ENCODE results near the gene SMIM20.

The SMIM20 gene

DNA sequence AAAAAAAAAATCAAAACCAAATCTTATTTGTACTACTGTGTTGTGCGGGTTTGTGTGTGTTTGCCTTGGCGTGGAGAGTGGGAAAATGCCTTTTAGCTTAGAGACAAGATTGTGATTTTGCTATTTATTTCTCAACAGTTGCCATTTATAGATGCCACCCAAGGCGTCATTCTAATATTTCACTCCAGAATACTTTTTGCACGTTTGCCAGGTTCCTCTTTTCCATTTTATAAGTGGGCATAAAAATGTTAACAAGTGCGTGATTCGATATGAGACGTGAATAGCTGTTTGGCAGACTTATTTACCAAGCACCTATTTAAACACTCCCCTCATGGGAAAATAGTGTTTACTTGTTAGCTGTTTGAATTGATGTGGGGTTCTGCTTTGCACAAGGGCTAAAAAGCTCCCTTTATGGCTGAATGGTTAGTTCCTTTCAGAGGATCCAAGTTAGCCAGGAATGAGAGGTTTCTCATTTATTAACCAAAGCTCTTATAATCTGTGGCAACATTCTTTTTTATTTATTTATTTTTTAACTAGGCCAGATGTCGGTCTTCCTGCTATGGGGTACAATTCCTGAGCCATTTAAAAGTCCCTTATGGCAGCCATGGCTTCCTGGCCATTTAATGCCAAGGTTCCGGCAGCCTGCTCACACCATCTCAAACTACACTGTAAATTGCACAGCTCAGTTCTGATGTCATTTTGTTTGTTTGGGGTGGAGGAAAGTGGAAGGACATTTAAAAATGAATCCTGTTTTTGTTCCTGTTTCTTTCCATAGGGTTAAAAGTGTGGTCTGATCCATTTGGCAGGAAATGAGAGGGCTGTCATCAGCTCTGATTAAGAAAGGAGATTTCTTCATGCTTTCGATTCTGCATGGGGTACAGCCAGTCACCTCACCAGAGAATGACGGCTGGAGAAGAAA is 14.6 kb downstream of the SMIM20 start:
- TF ChIP-seq ZFX (IDR thresholded peaks at IDR 0.05; ENCODE audit: borderline replicate concordance): no peak
- TF ChIP-seq, protein P1, sequence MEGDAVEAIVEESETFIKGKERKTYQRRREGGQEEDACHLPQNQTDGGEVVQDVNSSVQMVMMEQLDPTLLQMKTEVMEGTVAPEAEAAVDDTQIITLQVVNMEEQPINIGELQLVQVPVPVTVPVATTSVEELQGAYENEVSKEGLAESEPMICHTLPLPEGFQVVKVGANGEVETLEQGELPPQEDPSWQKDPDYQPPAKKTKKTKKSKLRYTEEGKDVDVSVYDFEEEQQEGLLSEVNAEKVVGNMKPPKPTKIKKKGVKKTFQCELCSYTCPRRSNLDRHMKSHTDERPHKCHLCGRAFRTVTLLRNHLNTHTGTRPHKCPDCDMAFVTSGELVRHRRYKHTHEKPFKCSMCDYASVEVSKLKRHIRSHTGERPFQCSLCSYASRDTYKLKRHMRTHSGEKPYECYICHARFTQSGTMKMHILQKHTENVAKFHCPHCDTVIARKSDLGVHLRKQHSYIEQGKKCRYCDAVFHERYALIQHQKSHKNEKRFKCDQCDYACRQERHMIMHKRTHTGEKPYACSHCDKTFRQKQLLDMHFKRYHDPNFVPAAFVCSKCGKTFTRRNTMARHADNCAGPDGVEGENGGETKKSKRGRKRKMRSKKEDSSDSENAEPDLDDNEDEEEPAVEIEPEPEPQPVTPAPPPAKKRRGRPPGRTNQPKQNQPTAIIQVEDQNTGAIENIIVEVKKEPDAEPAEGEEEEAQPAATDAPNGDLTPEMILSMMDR (IDR thresholded peaks at IDR 0.05): no peak
- no peak overlapping the region for H3K27ac ChIP-seq

DNA sequence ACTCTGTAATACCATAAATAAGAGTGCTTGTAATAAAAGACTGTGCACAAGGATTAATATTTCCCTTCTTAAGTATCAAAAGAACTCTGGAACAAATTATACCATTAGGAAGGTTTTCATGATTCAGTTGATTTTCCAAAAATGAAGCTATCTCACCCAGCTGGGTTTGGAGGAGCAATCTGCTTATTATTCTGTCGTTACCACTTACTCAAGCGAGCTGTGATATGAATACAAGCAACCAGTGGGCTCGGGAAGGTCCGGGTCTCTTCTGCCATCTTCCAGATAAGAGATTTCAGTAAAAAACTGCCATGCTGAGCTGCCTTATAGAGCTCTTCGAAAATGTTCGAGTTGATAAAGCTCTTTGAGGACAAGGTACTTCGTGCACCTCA is 15.3 kb downstream of the SMIM20 start:
- TF ChIP-seq ZFX (IDR thresholded peaks at IDR 0.05; ENCODE audit: borderline replicate concordance): no peak
- TF ChIP-seq, protein P1 (IDR thresholded peaks at IDR 0.05): no peak
- H3K27ac ChIP-seq: no peak overlapping the region

DNA sequence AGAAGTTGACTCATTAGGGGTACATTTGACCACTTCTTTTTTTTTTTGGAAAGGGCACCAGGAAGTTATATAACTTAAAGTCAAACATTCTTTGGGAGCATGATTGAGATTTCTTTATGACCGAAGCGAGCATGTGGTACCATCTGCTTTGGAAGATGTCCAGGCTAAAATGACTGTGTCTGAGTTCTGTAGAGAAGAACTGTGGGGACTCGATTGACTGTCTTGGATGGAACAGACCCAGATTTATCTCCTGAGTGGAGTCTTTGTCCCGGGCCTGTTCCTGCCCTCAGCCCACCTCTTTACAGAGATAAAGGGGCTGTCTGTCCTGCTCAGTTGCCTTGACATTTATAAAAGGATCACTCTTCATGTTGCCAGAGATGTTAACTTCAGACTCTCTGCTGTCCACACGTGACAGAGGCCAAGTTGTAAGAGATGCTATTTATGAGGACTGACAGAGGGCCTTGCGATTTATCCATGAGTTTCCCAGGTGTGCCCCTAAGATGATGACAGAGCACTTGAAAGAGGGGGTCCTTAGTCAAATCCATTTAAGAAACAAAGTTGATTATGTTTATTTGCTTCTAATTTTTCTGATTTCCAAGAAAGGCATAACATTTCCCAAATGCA is 16.8 kb downstream of the SMIM20 start:
- H3K27ac ChIP-seq: no peak overlapping the region
- TF ChIP-seq, protein P1 (IDR thresholded peaks at IDR 0.05): no peak
- TF ChIP-seq ZFX (IDR thresholded peaks at IDR 0.05; ENCODE audit: borderline replicate concordance): no peak

DNA sequence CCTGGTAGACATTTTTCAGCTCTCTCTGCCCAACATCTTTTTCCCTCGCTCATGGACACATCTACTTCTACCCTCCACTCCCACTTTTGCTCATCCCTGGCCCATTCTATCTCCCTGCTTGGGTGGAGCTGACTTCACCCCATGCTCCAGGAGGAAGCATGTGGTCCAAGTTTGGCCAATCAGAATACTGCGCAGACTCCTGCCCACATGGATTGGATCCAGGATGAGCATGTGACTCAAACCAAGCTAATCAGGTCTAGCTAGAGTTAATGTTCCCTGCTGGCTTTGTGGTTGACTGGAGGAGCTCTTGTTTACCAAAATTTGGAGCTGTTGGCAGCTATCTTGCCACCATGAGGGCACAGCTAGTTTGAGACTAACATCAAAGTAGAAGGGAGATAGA is 22.7 kb downstream of the SMIM20 start:
- H3K27ac ChIP-seq: no peak overlapping the region
- TF ChIP-seq, protein P1 (IDR thresholded peaks at IDR 0.05): no peak
- no peak for TF ChIP-seq ZFX (IDR thresholded peaks at IDR 0.05; ENCODE audit: borderline replicate concordance)

DNA sequence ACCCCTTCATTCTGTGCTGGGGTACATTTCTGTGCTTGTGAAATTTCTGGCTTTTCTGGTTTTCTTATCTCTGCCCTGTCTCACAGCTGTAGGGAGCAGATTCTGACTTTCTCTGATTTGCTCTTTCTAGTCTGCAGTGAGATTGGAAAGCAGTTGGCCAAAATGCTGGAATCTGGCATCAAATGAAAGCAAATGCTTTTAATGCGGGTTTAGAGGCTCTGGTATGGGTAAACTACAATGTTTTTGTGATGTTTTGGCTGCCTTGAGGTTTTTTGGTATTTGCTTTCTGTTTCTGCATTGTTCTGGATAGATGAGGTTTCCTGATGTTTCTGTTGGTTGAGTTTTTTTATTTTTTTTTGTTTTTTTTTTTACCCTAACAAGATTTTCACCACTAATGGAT is 23.8 kb downstream of the SMIM20 start:
- no peak for TF ChIP-seq ZFX (IDR thresholded peaks at IDR 0.05; ENCODE audit: borderline replicate concordance)
- TF ChIP-seq, protein P1 (IDR thresholded peaks at IDR 0.05): no peak
- no peak overlapping the region for H3K27ac ChIP-seq

DNA sequence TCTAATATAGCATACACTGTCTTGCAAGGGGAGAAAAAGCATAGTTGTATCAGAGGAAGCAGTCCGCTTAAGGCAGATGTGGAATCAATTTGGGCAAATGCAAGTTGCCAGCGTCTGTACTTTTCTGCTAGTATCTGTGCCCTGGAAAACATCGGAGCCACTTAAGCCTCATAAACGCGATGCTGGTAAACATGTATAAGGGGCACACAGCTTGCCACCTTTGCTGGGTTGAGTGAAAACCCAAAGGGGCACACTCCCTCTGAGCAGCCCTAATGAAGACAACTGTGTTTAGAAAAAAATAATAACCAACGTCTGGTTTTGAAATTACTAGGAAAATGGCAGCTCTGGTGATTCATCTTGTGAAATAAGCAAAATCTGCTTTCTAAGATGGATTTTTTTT is 24.3 kb downstream of the SMIM20 start:
- TF ChIP-seq ZFX (IDR thresholded peaks at IDR 0.05; ENCODE audit: borderline replicate concordance): no peak
- TF ChIP-seq, protein P1 (IDR thresholded peaks at IDR 0.05): no peak
- no peak overlapping the region for H3K27ac ChIP-seq

DNA sequence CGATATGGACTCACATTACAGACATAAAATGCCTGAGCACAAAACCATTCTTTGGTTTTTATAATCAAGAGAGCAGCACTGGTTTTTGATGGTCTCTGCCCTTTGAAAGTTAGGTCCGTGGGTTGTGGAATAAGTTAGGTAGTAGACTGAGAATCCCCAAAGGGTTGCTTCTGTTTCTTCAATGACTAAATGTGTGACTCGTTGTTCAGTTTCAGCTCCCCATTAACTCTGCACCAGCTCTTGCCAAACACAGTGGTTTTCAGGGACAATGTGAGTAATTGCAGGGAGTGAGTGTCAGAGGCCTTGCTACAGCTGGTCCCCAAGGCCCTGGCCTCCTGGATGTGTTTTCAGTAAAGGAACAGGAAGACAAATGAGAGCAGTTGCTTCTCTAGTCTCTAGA is 24.8 kb downstream of the SMIM20 start:
- H3K27ac ChIP-seq: no peak overlapping the region
- TF ChIP-seq ZFX (IDR thresholded peaks at IDR 0.05; ENCODE audit: borderline replicate concordance): no peak
- TF ChIP-seq, protein P1 (IDR thresholded peaks at IDR 0.05): no peak

Measured in 22Rv1 (cell line).